ENCODE measurements around the gene DPEP1.
"Not testable (repeated sequence)": the region's sequence is repeated elsewhere in the genome, so short reads cannot be mapped to it uniquely, and the experiment has no call there.

Gene DPEP1

DNA sequence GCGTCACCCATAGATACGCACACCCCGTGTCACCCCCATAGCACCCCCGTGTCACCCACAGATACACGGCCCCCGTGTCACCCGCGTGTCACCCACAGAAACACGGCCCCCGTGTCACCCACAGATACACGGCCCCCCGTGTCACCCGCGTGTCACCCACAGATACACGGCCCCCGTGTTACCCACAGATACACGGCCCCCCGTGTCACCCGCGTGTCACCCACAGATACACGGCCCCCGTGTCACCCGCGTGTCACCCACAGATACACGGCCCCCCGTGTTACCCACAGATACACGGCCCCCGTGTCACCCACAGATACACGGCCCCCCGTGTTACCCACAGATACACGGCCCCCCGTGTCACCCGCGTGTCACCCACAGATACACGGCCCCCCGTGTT, 25.8 kb upstream of the DPEP1 start:
- not testable (repeated sequence) for DNase-seq; H3K27me3 ChIP-seq (replicated peaks; ENCODE audit: control insufficient read depth, insufficient read depth, low read length, poor library complexity, severe bottlenecking); H3K27ac ChIP-seq (ENCODE audit: insufficient read depth, low read length, poor library complexity, severe bottlenecking); H3K9me3 ChIP-seq (ENCODE audit: control insufficient read depth, low read length); H3K36me3 ChIP-seq (ENCODE audit: control insufficient read depth, insufficient read depth, low read length); H3K4me1 ChIP-seq (ENCODE audit: control insufficient read depth, insufficient read depth, low read length, poor library complexity, severe bottlenecking); H3K4me3 ChIP-seq (ENCODE audit: insufficient read depth, low read depth, low read length, poor library complexity, severe bottlenecking)

GRCh38 chr16:89588413-89589109, 24.9 kb upstream of the DPEP1 start:
- H3K9me3 ChIP-seq (ENCODE audit: control insufficient read depth, low read length), result no peaks in the 10 kb centered on the region
- peaks cover 8% of the 10 kb centered on the region for H3K4me1 ChIP-seq (ENCODE audit: control insufficient read depth, insufficient read depth, low read length, poor library complexity, severe bottlenecking)
- DNase-seq, result no peak
- no peaks in the 10 kb centered on the region for H3K36me3 ChIP-seq (ENCODE audit: control insufficient read depth, insufficient read depth, low read length)
- no peak overlapping the region for H3K27ac ChIP-seq (ENCODE audit: insufficient read depth, low read length, poor library complexity, severe bottlenecking)
- no peak overlapping the region for H3K4me3 ChIP-seq (ENCODE audit: insufficient read depth, low read depth, low read length, poor library complexity, severe bottlenecking)
- no peaks in the 10 kb centered on the region for H3K27me3 ChIP-seq (replicated peaks; ENCODE audit: control insufficient read depth, insufficient read depth, low read length, poor library complexity, severe bottlenecking)

DNA sequence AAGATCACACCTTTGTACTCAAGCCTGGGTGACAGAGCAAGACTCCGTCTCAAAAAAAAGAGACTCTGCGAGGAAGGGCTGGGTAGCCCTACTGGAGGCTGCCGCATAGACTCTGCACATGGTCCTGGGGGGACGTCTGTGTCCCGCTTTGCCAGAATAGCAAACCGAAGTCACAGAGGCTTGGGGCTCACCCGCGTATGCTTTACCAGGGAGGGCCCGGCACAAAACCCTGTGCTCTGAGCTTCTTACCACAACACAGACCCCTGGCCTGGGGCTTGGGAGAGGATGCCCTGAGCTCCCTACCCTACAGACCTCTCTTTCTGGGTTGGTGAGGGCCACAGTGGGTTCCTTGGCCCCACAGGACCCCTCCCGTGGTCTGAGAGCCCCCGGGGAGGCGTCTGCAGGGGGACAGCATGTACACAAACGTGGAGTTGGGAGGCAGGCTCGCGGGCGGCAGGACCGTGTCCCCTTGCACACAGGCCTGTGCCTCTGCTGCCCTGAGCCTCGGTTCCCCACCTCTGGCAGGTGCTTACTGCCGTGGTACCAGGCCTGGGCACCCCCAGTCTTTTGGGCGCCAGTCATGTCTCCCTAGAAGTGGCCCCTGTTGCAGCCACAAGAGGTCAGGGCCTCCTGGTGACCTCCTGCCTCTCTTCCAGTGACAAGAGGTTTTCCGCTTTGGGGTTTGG, 24.1 kb upstream of the DPEP1 start:
- Histone ChIP-seq H3K27me3 (replicated peaks; ENCODE audit: control insufficient read depth, insufficient read depth, low read length, poor library complexity, severe bottlenecking) (no peaks in the 10 kb centered on the region), H3K36me3 (ENCODE audit: control insufficient read depth, insufficient read depth, low read length) (no peaks in the 10 kb centered on the region), H3K27ac (ENCODE audit: insufficient read depth, low read length, poor library complexity, severe bottlenecking) (no peak overlapping the region), H3K9me3 (ENCODE audit: control insufficient read depth, low read length) (no peaks in the 10 kb centered on the region), H3K4me1 (ENCODE audit: control insufficient read depth, insufficient read depth, low read length, poor library complexity, severe bottlenecking) (peaks cover 16% of the 10 kb centered on the region), H3K4me3 (ENCODE audit: insufficient read depth, low read depth, low read length, poor library complexity, severe bottlenecking) (no peak overlapping the region)
- no peak for DNase-seq

DNA sequence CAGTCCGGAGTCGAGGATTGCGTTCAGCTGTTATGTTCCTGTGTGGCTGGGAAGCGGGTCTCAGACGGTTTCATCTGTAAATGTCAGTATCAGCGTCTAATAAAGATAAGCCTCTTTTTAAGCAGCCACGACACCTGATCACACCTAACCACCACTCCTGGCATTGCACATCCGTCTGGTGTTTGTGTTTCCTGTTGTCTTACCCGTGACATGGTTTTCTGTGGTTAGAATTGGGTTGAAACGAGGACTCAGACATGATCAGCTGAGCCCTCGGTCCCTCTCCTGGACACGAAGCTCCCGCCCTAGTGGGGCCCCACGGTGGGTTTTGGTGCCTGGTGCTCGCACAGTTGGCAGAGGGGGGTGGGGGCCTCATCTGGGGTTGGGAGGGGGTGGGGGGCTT, 19.6 kb upstream of the DPEP1 start:
- peak overlapping the region; percentile 30 for H3K4me3 ChIP-seq (ENCODE audit: insufficient read depth, low read depth, low read length, poor library complexity, severe bottlenecking)
- H3K36me3 ChIP-seq (ENCODE audit: control insufficient read depth, insufficient read depth, low read length), result no peaks in the 10 kb centered on the region
- no peak overlapping the region for H3K27ac ChIP-seq (ENCODE audit: insufficient read depth, low read length, poor library complexity, severe bottlenecking)
- peaks cover 18% of the 10 kb centered on the region for H3K4me1 ChIP-seq (ENCODE audit: control insufficient read depth, insufficient read depth, low read length, poor library complexity, severe bottlenecking)
- peak; percentile 51 to 62 (median 58) for DNase-seq
- no peaks in the 10 kb centered on the region for H3K27me3 ChIP-seq (replicated peaks; ENCODE audit: control insufficient read depth, insufficient read depth, low read length, poor library complexity, severe bottlenecking)
- no peaks in the 10 kb centered on the region for H3K9me3 ChIP-seq (ENCODE audit: control insufficient read depth, low read length)

- H3K27ac ChIP-seq (ENCODE audit: insufficient read depth, low read length, poor library complexity, severe bottlenecking), result no peak overlapping the region
- no peaks in the 10 kb centered on the region for H3K36me3 ChIP-seq (ENCODE audit: control insufficient read depth, insufficient read depth, low read length)
- H3K4me3 ChIP-seq (ENCODE audit: insufficient read depth, low read depth, low read length, poor library complexity, severe bottlenecking), result no peak overlapping the region
- peaks cover 18% of the 10 kb centered on the region for H3K4me1 ChIP-seq (ENCODE audit: control insufficient read depth, insufficient read depth, low read length, poor library complexity, severe bottlenecking)
- H3K27me3 ChIP-seq (replicated peaks; ENCODE audit: control insufficient read depth, insufficient read depth, low read length, poor library complexity, severe bottlenecking), result no peaks in the 10 kb centered on the region
- no peaks in the 10 kb centered on the region for H3K9me3 ChIP-seq (ENCODE audit: control insufficient read depth, low read length)
- no peak for DNase-seq
Measured at GRCh38 chr16:89595330-89596060, 17.9 kb upstream of the DPEP1 start.

DNA sequence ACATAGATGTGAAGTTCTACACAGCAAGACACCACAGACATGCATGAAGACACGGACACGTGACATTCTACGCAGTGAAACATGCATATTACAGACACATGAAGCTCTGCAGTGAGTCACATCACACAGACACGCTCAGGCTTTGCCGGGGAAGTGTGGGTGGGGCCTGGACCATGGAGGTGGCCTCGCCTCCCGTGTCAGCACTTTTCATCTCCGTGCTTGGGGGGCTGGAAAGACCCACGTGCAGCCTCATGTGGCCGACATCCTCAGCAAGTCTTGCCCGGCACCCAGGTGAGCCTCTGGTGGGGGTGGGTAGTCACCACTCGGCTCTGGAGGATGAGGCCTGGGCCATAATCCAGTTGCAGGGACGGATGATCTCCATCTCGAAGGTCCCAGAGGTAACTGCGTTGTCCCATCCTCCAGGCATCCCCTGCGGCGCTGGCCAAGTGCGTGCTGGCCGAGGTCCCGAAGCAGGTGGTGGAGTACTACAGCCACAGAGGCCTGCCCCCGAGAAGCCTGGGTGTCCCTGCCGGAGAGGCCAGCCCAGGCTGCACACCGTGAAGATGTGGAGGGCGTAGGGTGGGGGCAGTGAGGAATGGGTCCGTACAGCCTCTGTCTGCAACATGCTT, 17.3 kb upstream of the DPEP1 start:
- Histone ChIP-seq H3K36me3 (ENCODE audit: control insufficient read depth, insufficient read depth, low read length) (no peaks in the 10 kb centered on the region), H3K27me3 (replicated peaks; ENCODE audit: control insufficient read depth, insufficient read depth, low read length, poor library complexity, severe bottlenecking) (no peaks in the 10 kb centered on the region), H3K9me3 (ENCODE audit: control insufficient read depth, low read length) (no peaks in the 10 kb centered on the region), H3K4me1 (ENCODE audit: control insufficient read depth, insufficient read depth, low read length, poor library complexity, severe bottlenecking) (peaks cover 18% of the 10 kb centered on the region), H3K27ac (ENCODE audit: insufficient read depth, low read length, poor library complexity, severe bottlenecking) (no peak overlapping the region), H3K4me3 (ENCODE audit: insufficient read depth, low read depth, low read length, poor library complexity, severe bottlenecking) (no peak overlapping the region)
- DNase-seq, result no peak

GRCh38 chr16:89596957-89597649, 16.3 kb upstream of the DPEP1 start:
- no peak for DNase-seq
- no peak overlapping the region for H3K4me3 ChIP-seq (ENCODE audit: insufficient read depth, low read depth, low read length, poor library complexity, severe bottlenecking)
- no peaks in the 10 kb centered on the region for H3K9me3 ChIP-seq (ENCODE audit: control insufficient read depth, low read length)
- H3K4me1 ChIP-seq (ENCODE audit: control insufficient read depth, insufficient read depth, low read length, poor library complexity, severe bottlenecking), result peaks cover 22% of the 10 kb centered on the region
- H3K36me3 ChIP-seq (ENCODE audit: control insufficient read depth, insufficient read depth, low read length), result no peaks in the 10 kb centered on the region
- H3K27ac ChIP-seq (ENCODE audit: insufficient read depth, low read length, poor library complexity, severe bottlenecking), result no peak overlapping the region
- no peaks in the 10 kb centered on the region for H3K27me3 ChIP-seq (replicated peaks; ENCODE audit: control insufficient read depth, insufficient read depth, low read length, poor library complexity, severe bottlenecking)

GRCh38 chr16:89598199-89598598, 15.2 kb upstream of the DPEP1 start:
- no peak for DNase-seq
- no peak overlapping the region for H3K4me3 ChIP-seq (ENCODE audit: insufficient read depth, low read depth, low read length, poor library complexity, severe bottlenecking)

DNA sequence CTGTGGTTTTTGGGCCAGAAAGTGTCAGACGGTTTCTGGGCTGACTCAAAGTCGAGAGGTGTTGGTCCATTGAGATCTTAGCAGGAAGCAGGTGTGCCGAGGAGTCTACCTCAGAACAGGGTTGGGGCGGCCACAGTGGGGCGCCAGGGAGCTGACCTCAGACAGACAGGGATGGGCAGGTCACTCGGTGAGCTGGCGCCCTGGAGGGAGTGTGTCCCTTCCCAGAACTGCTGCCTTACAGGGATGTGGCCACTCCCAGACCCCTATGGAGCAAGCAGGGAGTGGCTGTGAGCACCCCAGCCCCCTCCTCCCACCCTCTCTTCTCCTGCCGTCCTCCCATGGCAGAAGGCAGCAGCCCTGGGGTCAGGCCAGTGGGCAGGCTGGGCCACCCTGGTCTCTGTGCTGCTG, 14.0 kb upstream of the DPEP1 start:
- Histone ChIP-seq H3K4me3 (ENCODE audit: insufficient read depth, low read depth, low read length, poor library complexity, severe bottlenecking) (no peak overlapping the region), H3K4me1 (ENCODE audit: control insufficient read depth, insufficient read depth, low read length, poor library complexity, severe bottlenecking) (peaks cover 15% of the 10 kb centered on the region), H3K9me3 (ENCODE audit: control insufficient read depth, low read length) (no peaks in the 10 kb centered on the region), H3K27me3 (replicated peaks; ENCODE audit: control insufficient read depth, insufficient read depth, low read length, poor library complexity, severe bottlenecking) (no peaks in the 10 kb centered on the region), H3K36me3 (ENCODE audit: control insufficient read depth, insufficient read depth, low read length) (no peaks in the 10 kb centered on the region), H3K27ac (ENCODE audit: insufficient read depth, low read length, poor library complexity, severe bottlenecking) (no peak overlapping the region)
- DNase-seq, result peak in 1 of 3 donors; percentile 9

More at GRCh38 chr16:89598199-89598598, 15.2 kb upstream of the DPEP1 start:
- H3K4me1 ChIP-seq (ENCODE audit: control insufficient read depth, insufficient read depth, low read length, poor library complexity, severe bottlenecking), result peaks cover 27% of the 10 kb centered on the region
- H3K36me3 ChIP-seq (ENCODE audit: control insufficient read depth, insufficient read depth, low read length), result no peaks in the 10 kb centered on the region
- no peaks in the 10 kb centered on the region for H3K9me3 ChIP-seq (ENCODE audit: control insufficient read depth, low read length)
- no peaks in the 10 kb centered on the region for H3K27me3 ChIP-seq (replicated peaks; ENCODE audit: control insufficient read depth, insufficient read depth, low read length, poor library complexity, severe bottlenecking)
- H3K27ac ChIP-seq (ENCODE audit: insufficient read depth, low read length, poor library complexity, severe bottlenecking), result no peak overlapping the region
